ENCODE results near the gene MALT1. TPM values are rescaled to one million over a fixed set of nuclear protein-coding genes. Genes with fewer than 3 reads are reported as not detected.

MALT1 gene
- total RNA-seq, 1 experiment from 2014 or later, result 34.0 TPM

- Histone ChIP-seq H3K4me1 (ENCODE audit: control insufficient read depth, insufficient read depth, low read length) (peaks cover 2% of the 10 kb centered on the region), H3K4me3 (ENCODE audit: low read depth in 2 of 2, low read length in 2 of 2) (no peak overlapping the region), H3K27ac (ENCODE audit: low read length) (no peak overlapping the region), H3K36me3 (ENCODE audit: control insufficient read depth, insufficient read depth, low read length) (no peaks in the 10 kb centered on the region), H3K9me3 (ENCODE audit: control insufficient read depth, insufficient read depth, low read depth, low read length) (no peaks in the 10 kb centered on the region), H3K27me3 (ENCODE audit: control insufficient read depth, insufficient read depth, low read length) (no peaks in the 10 kb centered on the region)
- CTCF ChIA-PET, result interaction anchor here (0.7 kb wide), 1 partner anchor 62 kb away, joined by 7 read pairs; no protein-coding TSS in a partner anchor
- ATAC-seq (no peak), DNase-seq (ENCODE audit: low read depth, low spot score) (no peak)
- TF ChIP-seq TCF7L2 (IDR thresholded peaks at IDR 0.05; ENCODE audit: low read depth, low read length) (no peak), SIN3A (IDR thresholded peaks at IDR 0.05; ENCODE audit: borderline replicate concordance, insufficient read depth, low read depth, low read length) (no peak), REST (IDR thresholded peaks at IDR 0.05; ENCODE audit: insufficient read depth in 1 of 2, low read depth in 2 of 2, low read length in 1 of 2) (no peak), POLR2AphosphoS5 (IDR thresholded peaks at IDR 0.05; ENCODE audit: low read depth, low read length) (no peak), CTCF (IDR thresholded peaks at IDR 0.05) (no peak)
- POLR2A ChIA-PET, result no interaction called here
- no TSS peak for BruUV-seq (replicated peaks)
- intact Hi-C loops (cut with micrococcal nuclease; ENCODE audit: unreplicated experiment) (no loop called here), in situ Hi-C loops (cut with HindIII; ENCODE audit: low pct_unique_long_range_greater_than_20kb, low sequenced_read_pairs) (no loop called here)
Measured at GRCh38 chr18:58645398-58645797, 25.9 kb upstream of the MALT1 start.

GRCh38 chr18:58646334-58646862 lies 24.9 kb upstream of the MALT1 start:
- DNase-seq (ENCODE audit: low read depth, low spot score), result no peak
- intact Hi-C loops (cut with micrococcal nuclease; ENCODE audit: unreplicated experiment) (no loop called here), in situ Hi-C loops (cut with HindIII; ENCODE audit: low pct_unique_long_range_greater_than_20kb, low sequenced_read_pairs) (no loop called here)
- no peak for ATAC-seq
- Histone ChIP-seq H3K4me1 (ENCODE audit: control insufficient read depth, insufficient read depth, low read length) (no peaks in the 10 kb centered on the region), H3K27ac (ENCODE audit: low read length) (no peak overlapping the region), H3K36me3 (ENCODE audit: control insufficient read depth, insufficient read depth, low read length) (no peaks in the 10 kb centered on the region), H3K27me3 (ENCODE audit: control insufficient read depth, insufficient read depth, low read length) (no peaks in the 10 kb centered on the region), H3K9me3 (ENCODE audit: control insufficient read depth, insufficient read depth, low read depth, low read length) (no peaks in the 10 kb centered on the region), H3K4me3 (ENCODE audit: low read depth in 2 of 2, low read length in 2 of 2) (no peak overlapping the region)
- no TSS peak for BruUV-seq (replicated peaks)
- CTCF ChIA-PET, result no interaction called here
- TF ChIP-seq CTCF (IDR thresholded peaks at IDR 0.05) (no peak), POLR2AphosphoS5 (IDR thresholded peaks at IDR 0.05; ENCODE audit: low read depth, low read length) (no peak), TCF7L2 (IDR thresholded peaks at IDR 0.05; ENCODE audit: low read depth, low read length) (no peak), REST (IDR thresholded peaks at IDR 0.05; ENCODE audit: insufficient read depth in 1 of 2, low read depth in 2 of 2, low read length in 1 of 2) (no peak), SIN3A (IDR thresholded peaks at IDR 0.05; ENCODE audit: borderline replicate concordance, insufficient read depth, low read depth, low read length) (no peak)
- POLR2A ChIA-PET, result no interaction called here
